ENCODE measurements around the gene FAM89B. TPM values are rescaled to one million over a fixed set of nuclear protein-coding genes. Genes with fewer than 3 reads are reported as not detected.

Gene FAM89B
- polyA plus RNA-seq, 3 donors = 51.3 to 139 (median 70.8) TPM

DNA sequence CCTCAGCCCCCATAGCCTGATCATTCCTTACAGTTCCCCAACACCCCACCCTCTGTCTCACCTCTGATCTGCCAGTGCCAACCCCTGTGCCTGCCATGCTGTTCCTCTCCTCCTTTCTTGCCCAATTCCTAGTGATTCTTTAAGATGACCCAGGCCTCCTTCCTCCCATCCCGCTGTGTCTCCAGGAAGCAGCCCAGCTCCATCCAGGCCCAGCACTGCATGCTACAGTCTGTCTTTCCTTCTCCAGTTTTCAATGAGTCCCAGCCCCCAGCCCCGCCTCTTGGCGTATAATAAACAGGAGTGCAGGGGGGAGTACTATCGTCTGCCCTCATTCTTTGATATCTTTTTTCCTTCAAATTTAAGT lies 26.5 kb upstream of the FAM89B start:
- H3K36me3 ChIP-seq (replicated peaks in 1 of 2; ENCODE audit: control insufficient read depth in 1 of 2, insufficient read depth in 2 of 2, low read length in 2 of 2) = no peaks in the 10 kb centered on the region
- peaks cover 30% of the 10 kb centered on the region for H3K4me1 Mint-ChIP-seq
- TF ChIP-seq, protein P1, sequence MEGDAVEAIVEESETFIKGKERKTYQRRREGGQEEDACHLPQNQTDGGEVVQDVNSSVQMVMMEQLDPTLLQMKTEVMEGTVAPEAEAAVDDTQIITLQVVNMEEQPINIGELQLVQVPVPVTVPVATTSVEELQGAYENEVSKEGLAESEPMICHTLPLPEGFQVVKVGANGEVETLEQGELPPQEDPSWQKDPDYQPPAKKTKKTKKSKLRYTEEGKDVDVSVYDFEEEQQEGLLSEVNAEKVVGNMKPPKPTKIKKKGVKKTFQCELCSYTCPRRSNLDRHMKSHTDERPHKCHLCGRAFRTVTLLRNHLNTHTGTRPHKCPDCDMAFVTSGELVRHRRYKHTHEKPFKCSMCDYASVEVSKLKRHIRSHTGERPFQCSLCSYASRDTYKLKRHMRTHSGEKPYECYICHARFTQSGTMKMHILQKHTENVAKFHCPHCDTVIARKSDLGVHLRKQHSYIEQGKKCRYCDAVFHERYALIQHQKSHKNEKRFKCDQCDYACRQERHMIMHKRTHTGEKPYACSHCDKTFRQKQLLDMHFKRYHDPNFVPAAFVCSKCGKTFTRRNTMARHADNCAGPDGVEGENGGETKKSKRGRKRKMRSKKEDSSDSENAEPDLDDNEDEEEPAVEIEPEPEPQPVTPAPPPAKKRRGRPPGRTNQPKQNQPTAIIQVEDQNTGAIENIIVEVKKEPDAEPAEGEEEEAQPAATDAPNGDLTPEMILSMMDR (IDR thresholded peaks at IDR 0.05) = no peak
- no CpG with 5 or more reads among the region's 4 CpGs for WGBS (ENCODE audit: insufficient coverage)
- peak overlapping the region; percentile 79 for H2AFZ ChIP-seq (ENCODE audit: insufficient read depth, low read depth, low read length, poor library complexity, severe bottlenecking)
- intact Hi-C loops (cut with micrococcal nuclease) = loop anchor here in 1 of 2 donors (10.0 kb wide), 1 partner anchor 69 kb away; the partner anchor contains the start of genes MAP3K11 and PCNX3
- no peaks in the 10 kb centered on the region for H3K9me3 ChIP-seq (replicated peaks in 1 of 2; ENCODE audit: control insufficient read depth in 1 of 2, insufficient read depth in 1 of 2, low read length in 2 of 2)
- no peaks in the 10 kb centered on the region for H3K27me3 ChIP-seq (ENCODE audit: control insufficient read depth in 2 of 2, insufficient read depth in 2 of 2, low read length in 2 of 2)
- peaks cover 20 to 30% of the 10 kb centered on the region in 2 donors for H3K4me1 ChIP-seq (ENCODE audit: control insufficient read depth in 1 of 2, insufficient read depth in 2 of 2, low read length in 2 of 2)
- peak overlapping the region in 4 of 7 donors; percentile 27 to 68 (median 45) for H3K27ac Mint-ChIP-seq
- H3K9me3 Mint-ChIP-seq = peaks cover 0 to 2% (median 0%) of the 10 kb centered on the region in 7 donors
- peaks cover 17 to 18% (median 18%) of the 10 kb centered on the region in 3 donors for H3K27me3 Mint-ChIP-seq (ENCODE audit: low read depth in 3 of 3)
- peak overlapping the region; percentile 91 for H3K4me2 ChIP-seq (replicated peaks; ENCODE audit: extremely low read depth, low read length, poor library complexity, severe bottlenecking)
- H4K20me1 ChIP-seq (ENCODE audit: insufficient read depth, low read length) = no peaks in the 10 kb centered on the region
- no peaks in the 10 kb centered on the region for H3K79me2 ChIP-seq (ENCODE audit: insufficient read depth, low read length)
- H3K4me3 Mint-ChIP-seq = peak overlapping the region; percentile 60 to 83
- no peak for DNase-seq
- peak overlapping the region in 1 of 3 experiments; percentile 79 for H3K4me3 ChIP-seq (replicated peaks in 1 of 3; ENCODE audit: low read depth in 2 of 3, low read length in 3 of 3)
- no peak overlapping the region for H3K27ac ChIP-seq (ENCODE audit: low read depth in 1 of 2, low read length in 2 of 2)
- H3K36me3 Mint-ChIP-seq = no peaks in the 10 kb centered on the region
- H3K9ac ChIP-seq (ENCODE audit: insufficient read depth, low read length, poor library complexity, severe bottlenecking) = no peak overlapping the region

DNA sequence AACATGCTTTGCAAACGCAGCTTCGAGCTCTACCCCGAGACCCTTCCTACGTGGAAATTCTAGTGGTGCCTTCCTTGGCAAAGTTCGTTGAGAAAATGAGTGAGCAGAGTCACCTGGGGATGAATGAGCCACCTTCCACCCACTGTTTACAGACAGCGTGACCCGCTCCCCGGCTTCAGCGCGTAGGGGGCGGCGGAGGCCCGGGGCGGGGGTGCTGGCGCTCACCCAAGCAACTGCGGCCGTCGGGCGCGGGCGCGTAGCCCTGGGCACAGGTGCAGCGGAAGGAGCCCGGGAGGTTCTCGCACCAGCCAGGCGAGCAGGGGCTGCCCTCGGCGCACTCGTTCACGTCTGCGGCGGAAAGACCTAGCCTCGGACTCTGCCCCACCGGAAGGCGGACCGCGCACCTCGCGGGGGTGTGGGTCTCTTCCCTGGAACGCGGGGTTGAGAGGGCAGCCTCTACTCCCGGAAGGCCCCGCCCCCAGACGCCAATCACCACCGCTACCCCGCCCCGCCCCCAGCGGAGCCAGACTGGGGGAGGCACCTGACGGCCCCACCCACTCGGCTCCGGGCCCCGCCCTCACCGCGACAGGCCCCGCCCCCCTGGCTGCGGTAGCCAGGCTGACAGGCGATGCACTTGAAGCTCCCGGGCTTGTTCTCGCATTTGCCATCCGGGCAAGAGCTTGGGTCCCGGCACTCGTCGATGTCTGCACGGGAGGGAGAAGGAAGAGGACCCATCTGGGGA lies 25.9 kb upstream of the FAM89B start:
- Histone ChIP-seq H3K36me3 (replicated peaks in 1 of 2; ENCODE audit: control insufficient read depth in 1 of 2, insufficient read depth in 2 of 2, low read length in 2 of 2) (no peaks in the 10 kb centered on the region), H4K20me1 (ENCODE audit: insufficient read depth, low read length) (no peaks in the 10 kb centered on the region), H3K79me2 (ENCODE audit: insufficient read depth, low read length) (no peaks in the 10 kb centered on the region), H3K27me3 (ENCODE audit: control insufficient read depth in 2 of 2, insufficient read depth in 2 of 2, low read length in 2 of 2) (no peaks in the 10 kb centered on the region), H3K27ac (ENCODE audit: low read depth in 1 of 2, low read length in 2 of 2) (no peak overlapping the region), H3K4me1 (ENCODE audit: control insufficient read depth in 1 of 2, insufficient read depth in 2 of 2, low read length in 2 of 2) (peaks cover 14 to 24% of the 10 kb centered on the region in 2 donors), H3K9ac (ENCODE audit: insufficient read depth, low read length, poor library complexity, severe bottlenecking) (no peak overlapping the region), H3K9me3 (replicated peaks in 1 of 2; ENCODE audit: control insufficient read depth in 1 of 2, insufficient read depth in 1 of 2, low read length in 2 of 2) (no peaks in the 10 kb centered on the region), H3K4me2 (replicated peaks; ENCODE audit: extremely low read depth, low read length, poor library complexity, severe bottlenecking) (peak overlapping the region; percentile 91), H3K4me3 (replicated peaks in 1 of 3; ENCODE audit: low read depth in 2 of 3, low read length in 3 of 3) (peak overlapping the region; percentile 29 to 79 (median 34)), H2AFZ (ENCODE audit: insufficient read depth, low read depth, low read length, poor library complexity, severe bottlenecking) (peak overlapping the region; percentile 79)
- peak overlapping the region in 4 of 7 donors; percentile 10 to 65 (median 36) for H3K27ac Mint-ChIP-seq
- peaks cover 26% of the 10 kb centered on the region for H3K4me1 Mint-ChIP-seq
- H3K4me3 Mint-ChIP-seq = peak overlapping the region; percentile 69 to 83
- intact Hi-C loops (cut with micrococcal nuclease) = loop anchor here in 1 of 2 donors (10.0 kb wide), 1 partner anchor 68 kb away; the partner anchor contains the start of genes MAP3K11 and PCNX3
- TF ChIP-seq, protein P1 (IDR thresholded peaks at IDR 0.05) = no peak
- H3K27me3 Mint-ChIP-seq (ENCODE audit: low read depth in 3 of 3) = peaks cover 17 to 18% (median 18%) of the 10 kb centered on the region in 3 donors
- DNase-seq = peak; percentile 79 to 83 (median 81)
- no peaks in the 10 kb centered on the region for H3K36me3 Mint-ChIP-seq
- WGBS (ENCODE audit: insufficient coverage) = under 1% methylated on average over 44 of the region's 64 CpGs
- peaks cover 0 to 2% (median 0%) of the 10 kb centered on the region in 7 donors for H3K9me3 Mint-ChIP-seq
